ENCODE measurements around the gene C10orf53. TPM values are rescaled to one million over a fixed set of nuclear protein-coding genes. Genes with fewer than 3 reads are reported as not detected.

C10orf53 gene
- total RNA-seq, 1 experiment from 2014 or later = not detected

DNA sequence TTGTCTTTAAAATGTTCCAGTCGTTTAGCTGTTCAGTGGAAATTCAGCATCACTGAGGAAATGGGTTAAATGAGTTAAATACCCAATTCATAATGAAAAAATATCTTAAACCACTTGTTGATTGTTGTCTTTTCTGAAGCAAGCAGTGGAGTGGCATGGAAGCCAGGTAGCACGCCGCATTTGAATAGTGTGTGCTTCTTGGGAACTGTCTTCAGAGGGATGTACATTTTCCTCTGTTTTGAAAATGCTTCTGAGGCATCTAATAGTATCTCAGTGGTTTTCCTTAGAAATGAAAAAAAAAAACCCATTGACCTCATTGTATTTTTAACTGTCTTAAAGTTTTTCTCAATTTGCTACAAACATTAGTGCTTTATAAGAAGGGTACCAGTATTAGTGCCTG lies 28.1 kb downstream of the C10orf53 start:
- no peak overlapping the region for H3K4me2 ChIP-seq (ENCODE audit: low read length)
- H3F3A ChIP-seq (ENCODE audit: low read length, unreplicated experiment) = no peaks in the 10 kb centered on the region
- intact Hi-C loops (cut with micrococcal nuclease) = no loop called here
- peaks cover 89% of the 10 kb centered on the region for H3K27me3 ChIP-seq (ENCODE audit: low read length)
- no TSS peak for BruUV-seq (replicated peaks)
- no peaks in the 10 kb centered on the region for H4K20me1 ChIP-seq (ENCODE audit: low read length)
- H3K9ac ChIP-seq (ENCODE audit: low read length) = no peak overlapping the region
- no peaks in the 10 kb centered on the region for H3K4me1 ChIP-seq (ENCODE audit: insufficient read depth, low read length)
- H2AFZ ChIP-seq (ENCODE audit: low read length) = no peak overlapping the region
- ChIA-PET CTCF (no interaction called here), POLR2A (ENCODE audit: unreplicated experiment) (no interaction called here)
- DNase-seq = no peak
- TF ChIP-seq, protein P1, sequence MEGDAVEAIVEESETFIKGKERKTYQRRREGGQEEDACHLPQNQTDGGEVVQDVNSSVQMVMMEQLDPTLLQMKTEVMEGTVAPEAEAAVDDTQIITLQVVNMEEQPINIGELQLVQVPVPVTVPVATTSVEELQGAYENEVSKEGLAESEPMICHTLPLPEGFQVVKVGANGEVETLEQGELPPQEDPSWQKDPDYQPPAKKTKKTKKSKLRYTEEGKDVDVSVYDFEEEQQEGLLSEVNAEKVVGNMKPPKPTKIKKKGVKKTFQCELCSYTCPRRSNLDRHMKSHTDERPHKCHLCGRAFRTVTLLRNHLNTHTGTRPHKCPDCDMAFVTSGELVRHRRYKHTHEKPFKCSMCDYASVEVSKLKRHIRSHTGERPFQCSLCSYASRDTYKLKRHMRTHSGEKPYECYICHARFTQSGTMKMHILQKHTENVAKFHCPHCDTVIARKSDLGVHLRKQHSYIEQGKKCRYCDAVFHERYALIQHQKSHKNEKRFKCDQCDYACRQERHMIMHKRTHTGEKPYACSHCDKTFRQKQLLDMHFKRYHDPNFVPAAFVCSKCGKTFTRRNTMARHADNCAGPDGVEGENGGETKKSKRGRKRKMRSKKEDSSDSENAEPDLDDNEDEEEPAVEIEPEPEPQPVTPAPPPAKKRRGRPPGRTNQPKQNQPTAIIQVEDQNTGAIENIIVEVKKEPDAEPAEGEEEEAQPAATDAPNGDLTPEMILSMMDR (conservative IDR thresholded peaks at IDR 0.05; ENCODE audit: low read depth, low read length) = no peak
- no peak for TF ChIP-seq EZH2phosphoT487 (IDR thresholded peaks at IDR 0.05; ENCODE audit: borderline replicate concordance, low read length)
- TF ChIP-seq EZH2 (IDR thresholded peaks at IDR 0.05; ENCODE audit: low read length, unreplicated experiment) = no peak
- no peak overlapping the region for H3K4me3 ChIP-seq (ENCODE audit: low read length)
- H3K36me3 ChIP-seq (ENCODE audit: low read depth, low read length) = no peaks in the 10 kb centered on the region
- H3K79me2 ChIP-seq (ENCODE audit: low read length) = no peaks in the 10 kb centered on the region
- no peak overlapping the region for H3K27ac ChIP-seq (ENCODE audit: low read length)
- ATAC-seq = no peak
- H3K9me2 ChIP-seq (replicated peaks; ENCODE audit: low read length) = no peaks in the 10 kb centered on the region
- no peaks in the 10 kb centered on the region for H3K9me3 ChIP-seq (ENCODE audit: low read length)

DNA sequence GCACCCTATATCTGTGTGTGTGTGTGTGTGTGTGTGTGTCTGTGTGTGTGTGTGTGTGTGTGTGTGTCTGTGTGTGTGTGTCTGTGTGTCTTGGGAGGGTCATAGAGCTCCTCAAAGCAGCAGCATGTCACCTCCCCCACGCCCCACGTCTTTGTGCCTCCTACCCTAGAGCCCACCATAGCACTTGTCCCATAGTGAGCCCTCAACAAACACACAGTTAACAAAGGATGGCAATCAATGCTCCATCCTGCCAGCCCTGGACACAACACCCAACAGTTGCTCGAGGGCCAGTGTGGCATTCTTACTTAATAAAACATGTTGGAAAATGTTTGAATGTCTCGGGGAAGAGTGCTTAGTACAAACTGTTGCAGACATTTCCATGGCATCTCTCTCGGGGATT lies 30.5 kb downstream of the C10orf53 start:
- no peak for ATAC-seq
- no peak overlapping the region for H2AFZ ChIP-seq (ENCODE audit: low read length)
- no peaks in the 10 kb centered on the region for H3F3A ChIP-seq (ENCODE audit: low read length, unreplicated experiment)
- BruUV-seq (replicated peaks) = no TSS peak
- H4K20me1 ChIP-seq (ENCODE audit: low read length) = no peaks in the 10 kb centered on the region
- no peak overlapping the region for H3K27ac ChIP-seq (ENCODE audit: low read length)
- no peak overlapping the region for H3K4me3 ChIP-seq (ENCODE audit: low read length)
- no peaks in the 10 kb centered on the region for H3K4me1 ChIP-seq (ENCODE audit: insufficient read depth, low read length)
- no peaks in the 10 kb centered on the region for H3K9me2 ChIP-seq (replicated peaks; ENCODE audit: low read length)
- H3K9me3 ChIP-seq (ENCODE audit: low read length) = 0 out of 2 replicates have a peak, but pooled peaks cover 3% of the 10 kb centered on the region
- no peaks in the 10 kb centered on the region for H3K36me3 ChIP-seq (ENCODE audit: low read depth, low read length)
- intact Hi-C loops (cut with micrococcal nuclease) = no loop called here
- ChIA-PET CTCF (no interaction called here), POLR2A (ENCODE audit: unreplicated experiment) (no interaction called here)
- H3K27me3 ChIP-seq (ENCODE audit: low read length) = peaks cover 81% of the 10 kb centered on the region
- no peak overlapping the region for H3K9ac ChIP-seq (ENCODE audit: low read length)
- no peak for DNase-seq
- H3K79me2 ChIP-seq (ENCODE audit: low read length) = no peaks in the 10 kb centered on the region
- TF ChIP-seq EZH2 (IDR thresholded peaks at IDR 0.05; ENCODE audit: low read length, unreplicated experiment) (no peak), EZH2phosphoT487 (IDR thresholded peaks at IDR 0.05; ENCODE audit: borderline replicate concordance, low read length) (no peak)
- TF ChIP-seq, protein P1 (conservative IDR thresholded peaks at IDR 0.05; ENCODE audit: low read depth, low read length) = no peak
- H3K4me2 ChIP-seq (ENCODE audit: low read length) = no peak overlapping the region

DNA sequence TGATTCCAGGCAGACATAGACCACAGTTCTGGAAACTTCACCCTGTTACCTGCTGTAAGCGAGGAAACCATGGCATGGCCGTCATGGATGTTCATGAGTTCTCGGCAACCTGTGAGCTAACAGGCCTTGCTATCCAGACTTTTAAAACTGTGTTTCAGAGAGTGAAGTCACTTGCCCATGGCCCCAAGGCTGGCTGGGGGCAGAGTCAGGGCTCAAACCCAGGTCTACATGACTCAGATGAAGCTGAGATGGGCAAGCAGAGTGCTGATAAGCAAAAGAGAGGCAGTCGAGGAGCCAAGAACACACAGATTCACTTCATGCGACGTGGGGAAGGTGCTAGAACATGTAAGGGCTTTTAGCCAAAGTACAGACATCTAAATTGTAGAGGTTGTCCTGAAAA lies 31.5 kb downstream of the C10orf53 start:
- no TSS peak for BruUV-seq (replicated peaks)
- Histone ChIP-seq H3K4me3 (ENCODE audit: low read length) (no peak overlapping the region), H2AFZ (ENCODE audit: low read length) (no peak overlapping the region), H3F3A (ENCODE audit: low read length, unreplicated experiment) (no peaks in the 10 kb centered on the region), H3K9ac (ENCODE audit: low read length) (no peak overlapping the region), H3K27me3 (ENCODE audit: low read length) (peaks cover 72% of the 10 kb centered on the region), H3K4me2 (ENCODE audit: low read length) (no peak overlapping the region), H3K4me1 (ENCODE audit: insufficient read depth, low read length) (no peaks in the 10 kb centered on the region), H3K36me3 (ENCODE audit: low read depth, low read length) (no peaks in the 10 kb centered on the region), H4K20me1 (ENCODE audit: low read length) (no peaks in the 10 kb centered on the region), H3K9me2 (replicated peaks; ENCODE audit: low read length) (no peaks in the 10 kb centered on the region), H3K79me2 (ENCODE audit: low read length) (no peaks in the 10 kb centered on the region), H3K9me3 (ENCODE audit: low read length) (0 out of 2 replicates have a peak, but pooled peaks cover 3% of the 10 kb centered on the region), H3K27ac (ENCODE audit: low read length) (no peak overlapping the region)
- TF ChIP-seq, protein P1 (conservative IDR thresholded peaks at IDR 0.05; ENCODE audit: low read depth, low read length) = no peak
- TF ChIP-seq EZH2 (IDR thresholded peaks at IDR 0.05; ENCODE audit: low read length, unreplicated experiment) = no peak
- TF ChIP-seq EZH2phosphoT487 (IDR thresholded peaks at IDR 0.05; ENCODE audit: borderline replicate concordance, low read length) = no peak
- intact Hi-C loops (cut with micrococcal nuclease) = no loop called here
- ChIA-PET CTCF (no interaction called here), POLR2A (ENCODE audit: unreplicated experiment) (no interaction called here)
- ATAC-seq (no peak), DNase-seq (no peak)

All from PC-3 (cell line).